Esophagus muscularis mucosa (tissue), 4 donors: ENCODE results near the gene SUCNR1. TPM values are rescaled to one million over a fixed set of nuclear protein-coding genes. Genes with fewer than 3 reads are reported as not detected.

Experiments used
- DNase-seq: peaks from one replicate; pipeline ENCODE4 v3.0.0-alpha.2; 2017; ENCODE audit errors: extremely low spot score
- H3K27ac ChIP-seq, 4 donors: fragments of 200-600 bp; sonication (generic); replicated peaks in 1 of 4; 1 replicate in 3 of 4; 2 replicates in 1 of 4; pipeline ENCODE4 v1.5.1; 2016 to 2019; ENCODE audit warnings: mild to moderate bottlenecking in 1 of 4
- H3K27me3 ChIP-seq, 4 donors: fragments of 200-600 bp; sonication (generic); one replicate each; pipeline versions ENCODE4 v1.5.1 to v1.6.0; 2016 to 2019
- H3K36me3 ChIP-seq, 4 donors: fragments of 200-600 bp; sonication (generic); one replicate each; pipeline ENCODE4 v1.5.1; 2016 to 2019
- H3K4me1 ChIP-seq, 4 donors: fragments of 200-600 bp; sonication (generic); one replicate each; pipeline ENCODE4 v1.5.1; 2016 to 2019
- H3K4me3 ChIP-seq, 4 donors: fragments of 200-600 bp; sonication (generic); 1 replicate in 2 of 4; 2 replicates in 2 of 4; pipeline ENCODE4 v1.5.1; 2016 to 2019; ENCODE audit warnings: mild to moderate bottlenecking in 4 of 4, moderate library complexity in 1 of 4
- H3K9me3 ChIP-seq, 4 donors: fragments of 200-600 bp; sonication (generic); 1 replicate in 3 of 4; 2 replicates in 1 of 4; pipeline ENCODE4 v1.5.1; 2016 to 2019
- CTCF ChIP-seq, 3 experiments: fragments of 200-600 bp in 2 of 3; fragments of 450-650 bp in 1 of 3; sonication (generic) in 2 of 3; IDR thresholded peaks; one replicate each; pipeline ENCODE4 v1.5.1; 2017 to 2019; ENCODE audit warnings: antibody characterized with exemption in 3 of 3, mild to moderate bottlenecking in 2 of 3, moderate library complexity in 1 of 3
- EP300 ChIP-seq: sonication (generic); formaldehyde crosslinking; IDR thresholded peaks from one replicate; pipeline ENCODE4 v1.6.1; 2017; ENCODE audit warnings: antibody characterized with exemption
- POLR2A ChIP-seq: fragments of 450-650 bp; IDR thresholded peaks from one replicate; pipeline ENCODE4 v1.6.1; 2017; ENCODE audit warnings: antibody characterized with exemption, moderate library complexity, mild to moderate bottlenecking, low read depth
- POLR2AphosphoS5 ChIP-seq, 2 donors: sonication (generic); formaldehyde crosslinking; IDR thresholded peaks; one replicate each; pipeline ENCODE4 v1.6.1; 2017; ENCODE audit warnings: antibody characterized with exemption in 2 of 2
- WGBS: methylation state at CpG from one replicate; pipeline ENCODE4 v1.1.5; 2018; 5-methylcytosine and 5-hydroxymethylcytosine counted together
- intact Hi-C: fragments of 100-400 bp; cut with DNase I; formaldehyde crosslinking; loops from one replicate; pipeline ENCODE4 v1.15.1; 2023
- total RNA-seq, 4 donors: library from RNA; depleted of rRNA; stranded (reverse); fragments of >200 nt; gene quantifications; one replicate each; pipeline versions ENCODE4 v1.1.0 to v1.2.1, GENCODE V29; 2016

SUCNR1 gene
- total RNA-seq, 4 donors from 2014 or later: under 0.01 to 0.33 (median 0.15) TPM

- no peak for TF ChIP-seq EP300
- TF ChIP-seq POLR2A: no peak
- no peak for TF ChIP-seq CTCF (IDR thresholded peaks at IDR 0.05)
- TF ChIP-seq POLR2AphosphoS5 (IDR thresholded peaks at IDR 0.05): no peak
- H3K4me1 ChIP-seq: peaks cover 0 to 16% (median 6%) of the 10 kb centered on the region in 4 donors
- no peaks in the 10 kb centered on the region for H3K27me3 ChIP-seq
- no peak overlapping the region for H3K4me3 ChIP-seq
- no peak overlapping the region for H3K27ac ChIP-seq
- WGBS: 70% methylated on average over 4 of the region's 4 CpGs
- DNase-seq: no peak
- intact Hi-C loops: no loop called here
- no peaks in the 10 kb centered on the region for H3K36me3 ChIP-seq
- no peaks in the 10 kb centered on the region for H3K9me3 ChIP-seq
These were observed 17.3 kb downstream of the SUCNR1 start for GRCh38 chr3:151890721-151891141.

GRCh38 chr3:151891721-151892120 lies 18.3 kb downstream of the SUCNR1 start:
- 41% methylated on average over 5 of the region's 5 CpGs for WGBS
- Histone ChIP-seq H3K4me3 (no peak overlapping the region), H3K36me3 (no peaks in the 10 kb centered on the region), H3K27ac (no peak overlapping the region), H3K27me3 (no peaks in the 10 kb centered on the region), H3K9me3 (no peaks in the 10 kb centered on the region), H3K4me1 (peaks cover 0 to 16% (median 7%) of the 10 kb centered on the region in 4 donors)
- DNase-seq: no peak
- TF ChIP-seq EP300 (no peak), POLR2AphosphoS5 (IDR thresholded peaks at IDR 0.05) (no peak), CTCF (IDR thresholded peaks at IDR 0.05) (no peak), POLR2A (no peak)
- intact Hi-C loops: no loop called here

GRCh38 chr3:151894219-151894618 lies 20.8 kb downstream of the SUCNR1 start:
- no peaks in the 10 kb centered on the region for H3K9me3 ChIP-seq
- DNase-seq: no peak
- TF ChIP-seq POLR2AphosphoS5 (IDR thresholded peaks at IDR 0.05) (no peak), CTCF (IDR thresholded peaks at IDR 0.05) (no peak), EP300 (no peak), POLR2A (no peak)
- no peaks in the 10 kb centered on the region for H3K27me3 ChIP-seq
- H3K4me3 ChIP-seq: no peak overlapping the region
- no peaks in the 10 kb centered on the region for H3K36me3 ChIP-seq
- no peak overlapping the region for H3K27ac ChIP-seq
- intact Hi-C loops: no loop called here
- H3K4me1 ChIP-seq: peaks cover 0 to 16% (median 7%) of the 10 kb centered on the region in 4 donors

GRCh38 chr3:151895478-151896241 lies 22.2 kb downstream of the SUCNR1 start:
- 64% methylated on average over 4 of the region's 4 CpGs for WGBS
- no peak for DNase-seq
- intact Hi-C loops: no loop called here
- no peak for TF ChIP-seq CTCF (IDR thresholded peaks at IDR 0.05)
- TF ChIP-seq POLR2AphosphoS5 (IDR thresholded peaks at IDR 0.05): no peak
- TF ChIP-seq POLR2A: no peak
- no peak for TF ChIP-seq EP300
- Histone ChIP-seq H3K27ac (no peak overlapping the region), H3K4me3 (no peak overlapping the region), H3K27me3 (no peaks in the 10 kb centered on the region), H3K4me1 (peaks cover 0 to 26% (median 13%) of the 10 kb centered on the region in 4 donors), H3K36me3 (no peaks in the 10 kb centered on the region), H3K9me3 (no peaks in the 10 kb centered on the region)
